Umbilical cord (tissue), 2 donors: ENCODE results near the gene TRPT1. TPM values are rescaled to one million over a fixed set of nuclear protein-coding genes. Genes with fewer than 3 reads are reported as not detected.

Experiments
- DNase-seq: peaks from one replicate; pipeline ENCODE4 v3.0.0-alpha.2; 2015; ENCODE audit warnings: low spot score
- total RNA-seq: library from RNA; depleted of rRNA; stranded (reverse); fragments of >200 nt; gene quantifications from one replicate; pipeline ENCODE4 v1.2.3, GENCODE V29; 2014; ENCODE audit warnings: low replicate concordance; ENCODE audit not compliant: insufficient read depth

TRPT1 gene
- 23.6 TPM for total RNA-seq

- peak; percentile 90 for DNase-seq
Measured at GRCh38 chr11:64225608-64226506, at the start of gene TRPT1, which contains the start of gene NUDT22. Gene TRPT1, minus strand, starts transcription at chr11:64226186. Its CDS starts 326 bp downstream, at chr11:64225860. Gene NUDT22, plus strand, starts transcription at chr11:64226274. Its CDS starts 379 bp downstream, at chr11:64226653.

- DNase-seq, result no peak
Measured at GRCh38 chr11:64275031-64275800, 49.2 kb upstream of the TRPT1 start.

GRCh38 chr11:64269540-64270220 is 43.7 kb upstream of the TRPT1 start:
- peak; percentile 100 for DNase-seq

GRCh38 chr11:64268893-64269539 is 43.0 kb upstream of the TRPT1 start:
- DNase-seq, result no peak

- peak; percentile 90 for DNase-seq
Measured at GRCh38 chr11:64268025-64268892, 42.3 kb upstream of the TRPT1 start.

- no peak for DNase-seq
Measured at GRCh38 chr11:64267207-64267945, 41.4 kb upstream of the TRPT1 start.

- no peak for DNase-seq
Measured at GRCh38 chr11:64266339-64266738, 40.4 kb upstream of the TRPT1 start.

- DNase-seq, result no peak
Measured at GRCh38 chr11:64265176-64266160, 39.5 kb upstream of the TRPT1 start.

GRCh38 chr11:64264371-64264852 is 38.4 kb upstream of the TRPT1 start:
- peak; percentile 81 for DNase-seq

GRCh38 chr11:64263947-64264317 is 37.9 kb upstream of the TRPT1 start:
- no peak for DNase-seq

- no peak for DNase-seq
Measured at GRCh38 chr11:64263021-64263946, 37.3 kb upstream of the TRPT1 start.

GRCh38 chr11:64262271-64263002 is 36.5 kb upstream of the TRPT1 start:
- no peak for DNase-seq

- no peak for DNase-seq
Measured at GRCh38 chr11:64261556-64262080, 35.6 kb upstream of the TRPT1 start.

- no peak for DNase-seq
Measured at GRCh38 chr11:64260147-64260708, 34.2 kb upstream of the TRPT1 start.

- DNase-seq, result no peak
Measured at GRCh38 chr11:64259533-64260067, 33.6 kb upstream of the TRPT1 start.
